ENCODE measurements around the gene NOX4.
"Not testable (repeated sequence)": the region's sequence is repeated elsewhere in the genome, so short reads cannot be mapped to it uniquely, and the experiment has no call there.

The NOX4 gene

GRCh38 chr11:89321401-89321800 is 169.8 kb downstream of the NOX4 start:
- DNase-seq (ENCODE audit: insufficient read length, low spot score) (no peak), FAIRE-seq (no peak)

- DNase-seq (ENCODE audit: insufficient read length, low spot score), result not testable (repeated sequence)
- FAIRE-seq, result peak; percentile 69
Observed at GRCh38 chr11:89310607-89311006, 180.6 kb downstream of the NOX4 start.

GRCh38 chr11:89309321-89309985 is 181.7 kb downstream of the NOX4 start:
- not testable (repeated sequence) for FAIRE-seq; DNase-seq (ENCODE audit: insufficient read length, low spot score)

- FAIRE-seq; DNase-seq (ENCODE audit: insufficient read length, low spot score): not testable (repeated sequence)
Observed at GRCh38 chr11:89308272-89308671, 182.9 kb downstream of the NOX4 start.

GRCh38 chr11:89303029-89303428 is 188.1 kb downstream of the NOX4 start:
- FAIRE-seq; DNase-seq (ENCODE audit: insufficient read length, low spot score): not testable (repeated sequence)

- FAIRE-seq; DNase-seq (ENCODE audit: insufficient read length, low spot score): not testable (repeated sequence)
Observed at GRCh38 chr11:89295023-89295422, 196.2 kb downstream of the NOX4 start.

GRCh38 chr11:89293965-89294679 is 197.1 kb downstream of the NOX4 start:
- DNase-seq (ENCODE audit: insufficient read length, low spot score), result no peak
- FAIRE-seq, result no peak

- not testable (repeated sequence) for FAIRE-seq
Observed at GRCh38 chr11:89288004-89288403, 203.2 kb downstream of the NOX4 start.

GRCh38 chr11:89286601-89287000 is 204.6 kb downstream of the NOX4 start:
- FAIRE-seq; DNase-seq (ENCODE audit: insufficient read length, low spot score): not testable (repeated sequence)

More at GRCh38 chr11:89288004-89288403, 203.2 kb downstream of the NOX4 start:
- DNase-seq (ENCODE audit: insufficient read length, low spot score), result not testable (repeated sequence)

GRCh38 chr11:89281032-89281677 is 210.0 kb downstream of the NOX4 start:
- not testable (repeated sequence) for FAIRE-seq; DNase-seq (ENCODE audit: insufficient read length, low spot score)

- DNase-seq (ENCODE audit: insufficient read length, low spot score) (no peak), FAIRE-seq (no peak)
Observed at GRCh38 chr11:89279176-89279575, 212.0 kb downstream of the NOX4 start.

- no peak for DNase-seq (ENCODE audit: insufficient read length, low spot score)
- FAIRE-seq, result no peak
Observed at GRCh38 chr11:89275966-89276365, 215.2 kb downstream of the NOX4 start.
